H4 (cell line): ENCODE measurements around the gene OR8D4. TPM values are rescaled to one million over a fixed set of nuclear protein-coding genes. Genes with fewer than 3 reads are reported as not detected.
"Not testable (repeated sequence)": the region's sequence is repeated elsewhere in the genome, so short reads cannot be mapped to it uniquely, and the experiment has no call there.

Source experiments
- DNase-seq: peaks from one replicate; pipeline ENCODE4 v3.0.0-alpha.2; 2015; ENCODE audit warnings: low spot score
- total RNA-seq: library from RNA; depleted of rRNA; stranded (reverse); fragments of >200 nt; shearing (Covaris generic); gene quantifications from 2 replicates; pipeline ENCODE4 v1.2.3, GENCODE V29; 2014; rRNA removed

OR8D4 gene
- total RNA-seq = not detected in 2 replicates

DNA sequence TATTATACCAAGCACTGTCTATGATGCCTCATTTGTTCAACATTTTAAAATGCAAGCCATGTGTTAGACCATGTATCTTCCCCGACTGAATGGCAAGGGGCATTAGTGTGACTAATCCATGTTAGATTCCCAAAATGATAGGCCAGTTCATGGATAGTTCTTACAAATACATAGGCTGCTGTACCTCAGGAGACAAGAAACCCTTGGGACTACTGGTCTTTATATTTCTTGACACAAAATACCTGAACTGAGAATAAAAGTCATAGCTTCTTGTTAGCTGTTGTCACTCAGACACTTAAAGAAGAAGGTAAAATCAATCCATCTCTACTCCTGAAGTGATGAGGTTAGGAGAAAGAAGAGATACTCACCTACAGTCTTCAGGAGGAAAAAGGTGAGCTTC lies at the start of gene OR8D4:
Gene OR8D4, plus strand, starts transcription at position 301 of the 400 bp plus-strand sequence. CDS start 4,265 bp downstream, outside the sequence.
- DNase-seq = no peak

DNA sequence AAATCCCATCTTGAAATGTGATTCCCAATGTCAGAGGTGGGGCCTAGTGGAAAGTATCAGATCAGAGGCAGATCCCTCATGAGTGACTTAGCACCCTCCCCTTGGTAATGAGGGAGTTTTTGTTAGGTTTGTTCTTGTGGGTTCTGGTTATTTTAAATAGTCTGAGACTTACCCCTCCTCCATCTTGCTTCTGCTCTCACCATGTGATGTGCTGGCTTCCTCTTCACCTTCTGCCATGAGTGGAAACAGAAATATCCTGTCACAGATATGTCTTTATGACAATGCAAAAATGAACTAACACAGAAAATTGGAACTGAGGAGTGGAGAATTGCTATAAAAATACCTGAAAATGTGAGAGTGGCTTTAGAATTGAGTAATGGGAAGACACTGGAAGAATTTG lies 49.6 kb upstream of the OR8D4 start:
- no peak for DNase-seq

DNA sequence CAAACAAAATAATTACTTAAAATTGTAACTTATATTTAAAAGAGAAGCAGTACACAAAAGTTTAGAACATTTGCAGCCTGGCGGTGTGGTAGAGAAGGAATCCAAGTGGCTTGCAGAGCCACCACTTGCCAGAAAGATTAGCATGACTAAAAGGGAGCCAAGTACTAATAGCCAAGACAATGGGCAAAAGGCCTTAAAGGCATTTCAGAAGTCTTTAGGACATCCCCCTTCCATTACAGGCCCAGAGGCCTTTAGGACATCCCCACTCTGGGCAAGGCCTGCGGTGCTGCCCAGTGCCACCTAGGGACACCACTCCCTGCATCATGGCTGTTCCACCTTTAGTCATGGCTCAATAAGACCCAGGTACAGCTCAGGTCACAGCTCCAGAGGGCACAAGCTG lies 48.9 kb upstream of the OR8D4 start:
- DNase-seq = no peak

DNA sequence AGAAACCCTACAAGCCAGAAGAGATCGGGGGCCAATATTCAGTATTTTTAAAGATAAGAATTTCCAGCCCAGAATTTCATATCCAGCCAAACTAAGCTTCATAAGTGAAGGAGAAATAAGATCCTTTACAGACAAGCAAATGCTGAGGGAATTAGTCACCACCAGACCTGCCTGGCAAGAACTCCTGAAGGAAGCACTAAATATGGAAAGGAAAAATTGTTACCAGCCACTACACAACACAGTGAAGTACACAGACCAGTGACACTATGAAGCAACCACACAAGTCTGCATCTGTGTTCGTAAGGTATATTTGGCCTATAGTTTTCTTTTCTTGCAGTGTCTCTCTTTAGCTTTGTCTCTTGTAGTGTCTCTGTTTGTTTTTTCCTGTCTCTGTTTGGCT lies 45.5 kb upstream of the OR8D4 start:
- no peak for DNase-seq

DNA sequence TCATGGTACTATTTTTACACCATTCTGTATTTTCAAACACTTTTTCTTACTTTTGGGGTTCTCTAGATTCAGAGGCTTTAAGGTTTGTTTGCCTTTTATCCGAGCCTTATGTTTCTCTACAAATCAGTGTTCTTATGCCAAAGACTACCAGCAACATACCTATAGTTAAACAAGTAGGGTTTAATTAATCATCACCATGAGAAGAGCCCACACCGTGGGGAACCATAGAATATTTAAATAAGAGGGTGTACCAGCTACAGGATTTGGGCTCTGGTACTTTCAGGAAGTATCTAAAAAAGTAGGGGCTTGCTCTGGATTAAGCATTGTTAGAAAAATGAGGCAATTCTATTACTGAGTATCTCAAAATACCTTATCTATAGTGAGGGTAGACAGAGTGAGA lies 42.2 kb upstream of the OR8D4 start:
- DNase-seq = no peak

DNA sequence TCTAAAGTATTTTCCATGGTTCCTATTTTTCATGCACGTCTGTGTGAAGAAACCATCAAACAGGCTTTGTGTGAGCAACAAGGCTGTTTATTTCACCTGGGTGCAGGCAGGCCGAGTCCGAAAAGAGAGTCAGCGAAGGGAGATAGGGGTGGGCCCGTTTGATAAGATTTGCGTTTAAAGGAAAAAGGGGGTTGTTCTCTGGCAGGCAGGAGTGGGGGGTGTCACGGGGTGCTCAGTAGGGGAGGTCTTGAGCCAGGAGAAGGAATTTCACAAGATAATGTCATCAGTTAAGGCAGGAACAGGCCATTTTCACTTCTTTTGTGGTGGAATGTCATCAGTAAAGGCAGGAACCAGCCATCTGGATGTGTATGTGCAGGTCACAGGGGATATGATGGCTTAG lies 36.7 kb upstream of the OR8D4 start:
- not testable (repeated sequence) for DNase-seq

DNA sequence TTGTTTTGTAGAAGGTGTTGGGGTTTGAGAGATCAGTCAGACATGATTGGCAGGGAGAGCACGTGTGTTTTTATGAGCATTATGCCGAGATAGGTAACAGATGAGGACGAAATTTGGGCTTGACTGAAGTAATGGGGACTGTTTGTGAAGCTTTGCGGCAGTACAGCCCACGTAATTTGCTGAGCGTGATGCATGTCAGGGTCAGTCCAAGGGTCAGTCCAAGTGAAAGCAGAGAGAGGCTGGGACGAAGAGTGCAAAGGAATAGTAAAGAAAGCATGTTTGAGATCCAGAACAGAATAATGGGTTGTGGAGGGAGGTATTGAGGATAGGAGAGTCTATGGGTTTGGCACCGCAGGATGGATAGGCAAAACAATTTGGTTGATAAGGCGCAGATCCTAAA lies 34.2 kb upstream of the OR8D4 start:
- DNase-seq = not testable (repeated sequence)

DNA sequence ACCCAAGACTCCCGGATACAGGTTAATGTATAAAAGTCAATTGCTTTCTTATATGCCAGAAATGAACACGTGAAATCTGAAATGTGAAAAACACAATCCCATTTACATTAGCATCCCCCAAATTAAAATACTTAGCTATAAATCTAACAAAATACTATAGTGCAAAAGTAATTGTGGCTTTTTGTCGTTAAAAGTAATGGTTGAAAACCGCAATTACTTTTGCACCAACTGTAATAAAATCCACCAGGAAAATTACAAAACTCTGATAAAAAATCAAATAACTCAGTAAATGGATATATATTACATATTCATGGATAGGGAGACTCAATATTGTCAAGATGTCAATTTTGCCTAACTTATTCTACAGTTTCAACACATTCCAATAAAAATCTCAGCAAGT lies 21.1 kb upstream of the OR8D4 start:
- no peak for DNase-seq

DNA sequence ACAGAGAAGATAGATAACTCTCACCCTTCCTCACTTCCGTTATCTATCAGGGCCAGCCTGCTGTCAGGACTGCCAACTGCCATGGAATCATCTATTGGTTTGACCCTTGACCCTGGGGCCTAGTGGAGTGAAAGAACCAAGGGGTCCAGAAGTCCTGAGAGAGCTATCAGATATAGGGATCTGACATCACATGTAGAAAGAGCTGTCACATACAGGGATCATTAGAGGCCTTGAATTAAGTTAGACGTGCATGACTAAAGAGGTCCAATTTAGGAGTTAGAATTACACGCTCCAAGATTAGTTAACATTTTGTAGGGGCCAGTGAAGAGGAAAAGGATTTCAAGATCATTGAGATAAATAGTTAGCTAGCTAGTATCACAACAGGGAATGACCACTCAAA lies 16.4 kb upstream of the OR8D4 start, which contains the start of gene TMEM225:
Gene TMEM225, minus strand, starts transcription at position 101 of the 400 bp plus-strand sequence. CDS start 245 bp downstream, outside the sequence.
- DNase-seq = no peak

DNA sequence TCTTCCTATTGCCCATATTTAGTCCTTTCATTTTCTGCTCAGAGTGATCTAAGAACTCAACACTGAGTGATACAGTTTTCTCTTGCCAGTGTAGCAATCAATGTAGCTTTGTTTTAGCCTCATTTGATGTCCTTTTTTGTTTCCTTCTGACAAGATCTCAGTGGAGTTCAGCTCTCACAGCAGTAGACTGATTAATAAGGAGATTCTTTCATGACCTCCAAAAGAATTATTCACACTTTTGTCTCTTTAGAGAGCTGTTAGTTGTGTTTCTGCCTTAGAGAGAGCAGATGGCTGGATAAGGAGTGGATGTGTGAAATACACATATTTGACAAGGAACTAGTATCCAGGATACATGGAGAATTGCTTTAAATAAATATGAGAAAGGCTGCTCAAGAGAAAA lies 9.9 kb upstream of the OR8D4 start:
- DNase-seq = no peak

DNA sequence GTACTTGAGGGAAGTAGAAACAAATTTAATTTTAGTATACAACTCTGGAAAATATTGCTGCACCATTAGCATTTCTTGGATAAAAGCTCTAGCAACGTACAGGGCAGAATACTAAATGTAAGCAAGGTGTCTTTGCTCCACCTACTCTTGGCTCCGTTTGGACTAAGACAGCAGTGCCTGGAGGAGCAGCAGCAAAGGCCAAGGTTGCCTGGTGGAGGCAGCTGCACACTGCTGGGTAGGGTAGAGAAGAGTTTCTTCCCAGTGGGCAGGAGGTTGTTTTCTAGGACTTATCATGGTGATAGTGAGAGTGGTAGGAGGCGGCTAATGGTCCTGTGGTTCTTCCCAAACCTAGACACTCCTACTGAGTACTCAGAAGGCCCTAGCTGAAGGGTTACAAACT lies 2.2 kb upstream of the OR8D4 start:
- DNase-seq = no peak

DNA sequence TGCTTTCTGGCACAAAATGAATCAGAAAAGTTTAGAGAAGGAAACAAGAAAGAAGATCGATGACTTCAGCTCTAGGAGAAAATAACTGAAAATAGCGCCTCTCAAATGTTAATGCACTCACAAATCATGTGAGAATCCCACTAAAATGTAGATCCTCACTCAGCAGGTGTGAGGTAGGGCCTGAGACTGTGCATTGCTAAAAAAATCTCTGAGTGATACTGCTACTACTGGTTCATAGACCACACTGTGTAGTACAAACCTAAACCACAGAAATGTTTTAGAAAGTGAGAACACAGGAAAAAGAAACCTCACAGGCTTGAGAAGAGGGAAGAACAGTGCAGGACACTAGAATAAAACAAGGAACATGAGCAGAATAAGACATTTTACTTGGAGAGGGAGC lies 2.0 kb downstream of the OR8D4 start:
- no peak for DNase-seq

DNA sequence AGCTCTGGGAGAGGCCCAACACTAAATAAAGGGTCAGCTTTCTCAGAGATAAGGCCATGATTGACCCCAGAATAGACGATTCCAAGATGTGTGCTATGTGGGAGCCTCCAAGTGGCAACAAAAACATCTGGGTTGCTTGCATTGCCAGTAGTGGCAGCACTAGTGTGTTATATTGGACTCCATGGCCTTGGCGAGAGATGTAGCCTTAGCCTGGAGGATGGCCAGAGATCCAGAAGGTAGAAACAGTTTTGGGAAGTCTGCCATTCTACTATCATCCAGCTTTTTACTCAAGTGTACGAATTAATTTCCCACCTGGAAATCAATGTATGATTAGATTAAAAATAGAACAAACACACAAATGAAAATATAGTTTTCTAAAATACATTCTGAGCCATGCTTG lies 3.0 kb downstream of the OR8D4 start:
- no peak for DNase-seq

DNA sequence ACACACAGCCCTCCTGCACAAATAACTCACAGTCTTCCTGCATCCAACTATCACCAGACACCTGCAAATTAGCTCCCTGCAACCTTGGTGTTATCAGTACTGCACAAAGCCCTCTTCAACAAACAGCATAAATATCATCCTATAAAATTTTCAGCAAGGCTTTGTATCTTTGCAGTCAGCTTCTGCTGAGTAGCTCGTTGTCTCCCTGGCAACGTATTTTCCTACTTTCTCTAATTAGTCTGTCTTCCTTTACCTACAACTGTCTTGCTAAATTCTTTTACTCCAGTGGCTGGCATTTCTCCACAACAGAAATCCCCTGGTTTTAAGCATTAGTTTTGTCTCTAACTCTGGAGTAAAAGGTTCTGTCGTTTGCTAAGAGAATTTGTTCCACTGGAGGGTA lies 3.9 kb downstream of the OR8D4 start:
- DNase-seq = no peak

DNA sequence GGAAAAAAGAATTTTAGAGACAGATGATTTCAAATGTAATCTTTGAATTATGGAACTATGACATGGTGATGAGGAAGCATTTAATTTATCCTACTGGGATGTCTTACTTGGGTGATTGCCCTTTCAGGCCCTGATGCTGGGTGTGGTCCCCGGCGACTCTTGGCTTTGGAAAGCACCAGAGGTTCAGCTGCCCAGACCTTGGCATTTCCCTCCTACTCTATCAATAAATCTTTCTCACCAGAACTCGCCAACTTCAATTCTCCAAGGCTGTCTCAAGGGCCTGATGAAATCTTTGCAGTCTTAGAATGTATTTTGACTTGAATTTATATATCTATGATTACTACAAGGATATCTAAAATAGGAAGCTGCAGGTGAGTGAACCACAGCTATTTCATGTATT lies 19.0 kb downstream of the OR8D4 start:
- DNase-seq = no peak

DNA sequence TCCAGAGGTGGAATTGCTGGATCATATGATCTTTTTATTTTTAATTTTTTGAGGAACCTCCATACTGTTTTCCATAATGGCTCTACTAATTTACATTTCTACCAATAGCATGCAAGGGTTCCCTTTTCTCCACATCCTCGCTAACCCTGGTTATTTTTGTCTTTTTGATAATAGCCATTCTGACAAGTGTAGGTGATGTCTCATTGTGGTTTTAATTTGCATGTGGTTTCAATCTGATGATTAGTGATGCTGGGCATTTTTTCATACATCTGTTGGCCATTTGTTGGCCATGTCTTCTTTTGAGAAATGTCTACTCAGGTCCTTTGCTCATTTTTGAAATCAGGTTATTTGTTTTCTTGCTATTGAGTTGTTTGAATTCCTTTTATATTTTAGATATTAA lies 22.1 kb downstream of the OR8D4 start:
- DNase-seq = no peak

DNA sequence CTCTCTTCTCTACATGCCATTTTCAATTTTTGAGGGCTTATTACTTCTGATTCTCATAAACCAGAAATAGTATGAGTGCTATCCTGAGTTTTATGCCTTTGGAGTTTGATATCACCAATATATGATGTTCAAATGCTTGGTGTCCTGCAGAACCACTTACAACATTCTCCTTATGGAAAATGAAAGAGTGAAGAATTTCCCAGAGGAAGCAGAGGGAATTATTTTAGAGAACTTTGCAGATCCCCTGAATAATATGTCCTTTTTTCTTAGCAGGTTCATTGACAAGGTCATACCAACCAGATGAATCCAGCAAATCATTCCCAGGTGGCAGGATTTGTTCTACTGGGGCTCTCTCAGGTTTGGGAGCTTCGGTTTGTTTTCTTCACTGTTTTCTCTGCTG lies 37.4 kb downstream of the OR8D4 start, which contains the start of gene OR4D5:
Gene OR4D5, plus strand, starts transcription at position 301 of the 400 bp plus-strand sequence. Its CDS starts 0 bp downstream, at position 301.
- no peak for DNase-seq

DNA sequence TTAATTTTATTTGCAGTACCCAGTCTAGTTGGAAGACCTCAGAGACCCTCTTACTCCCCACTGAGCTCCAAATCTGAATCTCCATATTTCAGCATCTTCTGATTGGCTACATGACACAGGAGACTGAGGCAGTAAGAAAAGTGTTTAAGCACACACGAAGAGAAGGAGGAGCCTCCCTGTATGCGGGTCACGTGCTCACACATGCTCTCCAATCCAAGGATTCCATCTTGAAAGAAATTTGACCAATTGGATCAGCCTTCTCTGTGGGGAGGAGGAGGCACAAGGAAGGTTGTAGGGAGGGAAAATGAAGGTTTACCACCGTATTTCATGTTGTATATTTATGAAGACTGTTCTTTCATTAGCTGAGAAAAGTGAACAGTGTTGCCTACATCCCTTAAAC lies 40.4 kb downstream of the OR8D4 start:
- DNase-seq = no peak

DNA sequence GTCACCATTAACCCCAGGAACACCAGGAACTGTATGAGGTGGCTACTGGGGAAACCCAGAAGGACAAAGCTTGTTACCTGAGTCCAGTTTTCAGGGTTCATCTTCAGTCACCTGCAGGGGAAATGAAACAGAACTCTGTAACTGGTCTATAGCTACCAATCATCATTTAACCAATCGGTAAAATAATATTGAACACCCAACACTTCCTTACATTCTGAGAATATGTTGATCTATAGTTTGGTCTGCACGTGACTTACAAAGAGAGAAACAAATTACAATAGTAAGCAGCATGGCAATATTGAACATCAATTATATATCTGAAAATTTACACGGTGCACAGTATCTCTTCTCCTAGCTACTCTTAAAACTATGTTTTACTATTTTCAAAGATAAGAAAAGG lies 41.8 kb downstream of the OR8D4 start, which contains the start of gene OR6T1:
Gene OR6T1, minus strand, starts transcription at position 101 of the 400 bp plus-strand sequence. Its CDS starts 0 bp downstream, at position 101.
- DNase-seq = no peak

DNA sequence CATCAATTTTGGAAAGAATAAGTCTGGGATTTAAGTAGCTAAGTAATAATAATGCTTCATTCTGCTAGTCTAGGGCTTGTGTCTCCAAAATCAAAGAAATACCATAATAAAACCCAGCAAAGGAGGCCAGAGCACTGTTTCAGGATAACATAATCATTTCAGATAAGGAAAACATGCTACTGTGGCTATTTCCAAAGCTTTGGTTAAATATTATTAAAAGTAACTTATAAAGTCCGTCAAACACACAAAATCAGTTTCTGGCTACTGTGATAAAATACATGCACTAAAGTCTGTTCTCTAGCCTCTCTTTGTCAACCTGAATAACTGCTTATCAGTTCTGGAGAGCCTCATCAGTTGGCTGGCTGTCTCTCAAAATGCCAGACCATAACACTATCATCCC lies 43.2 kb downstream of the OR8D4 start:
- no peak for DNase-seq

DNA sequence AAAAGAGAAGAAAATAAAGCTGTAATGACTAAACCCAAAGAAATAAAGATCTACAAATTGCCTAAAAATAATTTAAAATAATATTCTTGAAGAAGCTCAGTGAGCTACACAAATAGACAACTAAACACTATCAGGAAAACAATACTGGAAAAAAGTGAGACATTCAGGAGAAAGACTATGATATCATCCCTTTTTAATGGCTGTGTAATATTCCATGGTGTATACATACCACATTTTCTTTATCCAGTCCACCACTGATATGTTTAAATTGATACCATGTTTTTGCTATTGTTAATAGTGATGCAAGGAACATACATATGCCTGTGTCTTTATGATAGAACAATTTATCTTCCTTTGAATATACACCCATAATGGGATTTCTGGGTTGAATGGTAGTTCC lies 54.8 kb downstream of the OR8D4 start:
- no peak for DNase-seq
